GM23338 (cell line): ENCODE measurements around the gene FNDC8. TPM values are rescaled to one million over a fixed set of nuclear protein-coding genes. Genes with fewer than 3 reads are reported as not detected.

Source experiments
- ATAC-seq: fragments of 200-7000 bp; cut with Tn5 transposase; 3 replicates; pipeline ENCODE4 v1.9.1; 2020
- DNase-seq: peaks from one replicate; pipeline ENCODE4 v3.0.0-alpha.2; 2015; ENCODE audit warnings: low spot score
- H2AFZ ChIP-seq: fragments of 200-600 bp; sonication (generic); 2 replicates; pipeline ENCODE4 v1.8.0; 2016; ENCODE audit warnings: antibody characterized with exemption, mild to moderate bottlenecking, moderate library complexity
- H3F3A ChIP-seq: fragments of 200-600 bp; sonication (generic); replicated peaks from 2 replicates; pipeline ENCODE4 v1.8.0; 2017; ENCODE audit warnings: antibody characterized with exemption, mixed run types, low read depth
- H3K27ac ChIP-seq: fragments of 200-600 bp; sonication (generic); 2 replicates; pipeline ENCODE4 v1.6.1; 2016; ENCODE audit warnings: low read depth
- H3K27me3 ChIP-seq: fragments of 200-600 bp; sonication (generic); 2 replicates; pipeline ENCODE4 v1.8.0; 2016; ENCODE audit warnings: mild to moderate bottlenecking, mixed run types, moderate library complexity; ENCODE audit not compliant: insufficient read depth
- H3K36me3 ChIP-seq: fragments of 200-600 bp; sonication (generic); 2 replicates; pipeline ENCODE4 v1.8.0; 2016; ENCODE audit warnings: mild to moderate bottlenecking; ENCODE audit not compliant: insufficient read depth
- H3K4me1 ChIP-seq: fragments of 200-600 bp; sonication (generic); 2 replicates; pipeline ENCODE4 v1.8.0; 2016; ENCODE audit warnings: mild to moderate bottlenecking, moderate library complexity; ENCODE audit not compliant: insufficient read depth
- H3K4me2 ChIP-seq: fragments of 200-600 bp; sonication (generic); 2 replicates; pipeline ENCODE4 v1.7.1; 2017; ENCODE audit warnings: mixed run types
- H3K4me3 ChIP-seq: fragments of 200-600 bp; sonication (generic); 2 replicates; pipeline ENCODE4 v1.6.1; 2016; ENCODE audit warnings: mixed run types
- H3K79me2 ChIP-seq: fragments of 200-600 bp; sonication (generic); replicated peaks from 2 replicates; pipeline ENCODE4 v1.8.0; 2017; ENCODE audit warnings: mild to moderate bottlenecking; ENCODE audit not compliant: insufficient read depth
- H3K9me2 ChIP-seq: fragments of 200-600 bp; sonication (generic); 2 replicates; pipeline ENCODE4 v1.8.0; 2017; ENCODE audit not compliant: insufficient read depth
- H4K20me1 ChIP-seq: fragments of 200-600 bp; sonication (generic); replicated peaks from 2 replicates; pipeline ENCODE4 v1.8.0; 2017; ENCODE audit warnings: mild to moderate bottlenecking; ENCODE audit not compliant: insufficient read depth
- H3K27ac Mint-ChIP-seq: 2 replicates; pipeline ENCODE4 v1.8.0; 2020; ENCODE audit warnings: inconsistent platforms, mild to moderate bottlenecking, moderate library complexity, mixed read lengths
- H3K27me3 Mint-ChIP-seq: 3 replicates; pipeline ENCODE4 v1.8.0; 2022; ENCODE audit warnings: low read depth, mild to moderate bottlenecking, moderate library complexity, mixed read lengths, inconsistent platforms; ENCODE audit not compliant: insufficient read depth, poor library complexity
- H3K36me3 Mint-ChIP-seq: 3 replicates; pipeline ENCODE4 v1.8.0; 2021; ENCODE audit warnings: low read depth, mild to moderate bottlenecking, inconsistent platforms, moderate library complexity, mixed read lengths
- H3K4me1 Mint-ChIP-seq: 3 replicates; pipeline ENCODE4 v1.8.0; 2020; ENCODE audit warnings: mild to moderate bottlenecking, inconsistent platforms, mixed read lengths
- H3K4me3 Mint-ChIP-seq: 3 replicates; pipeline ENCODE4 v1.8.0; 2021; ENCODE audit warnings: moderate library complexity, mild to moderate bottlenecking, inconsistent platforms, mixed read lengths
- H3K9me3 Mint-ChIP-seq: 3 replicates; pipeline ENCODE4 v1.8.0; 2020; ENCODE audit warnings: moderate library complexity, mild to moderate bottlenecking, inconsistent platforms, mixed read lengths
- CTCF ChIP-seq, 2 experiments: fragments of 200-600 bp in 1 of 2; sonication (generic) in 1 of 2; conservative IDR thresholded peaks; 2 replicates each; pipeline versions ENCODE4 v1.5.1 to v1.6.1; 2016 to 2017; ENCODE audit warnings: antibody characterized with exemption in 2 of 2, low read depth in 2 of 2, mild to moderate bottlenecking in 2 of 2, moderate library complexity in 1 of 2
- ETS1 ChIP-seq: IDR thresholded peaks from 2 replicates; pipeline ENCODE4 v1.6.1; 2016; ENCODE audit warnings: antibody characterized with exemption
- EZH2 ChIP-seq: fragments of 200-600 bp; sonication (generic); IDR thresholded peaks from one replicate; pipeline ENCODE4 v1.8.0; 2017; ENCODE audit warnings: antibody characterized with exemption, mild to moderate bottlenecking, low read depth; ENCODE audit not compliant: unreplicated experiment
- EZH2phosphoT487 ChIP-seq: fragments of 200-600 bp; sonication (generic); IDR thresholded peaks from one replicate; pipeline ENCODE4 v1.8.1; 2018; ENCODE audit warnings: antibody characterized with exemption; ENCODE audit not compliant: unreplicated experiment
- JUNB ChIP-seq: IDR thresholded peaks from one replicate; pipeline ENCODE4 v1.6.1; 2016; ENCODE audit warnings: antibody characterized with exemption; ENCODE audit not compliant: unreplicated experiment
- POLR2AphosphoS5 ChIP-seq: IDR thresholded peaks from 2 replicates; pipeline ENCODE4 v1.6.1; 2016; ENCODE audit warnings: antibody characterized with exemption, low read depth
- REST ChIP-seq: IDR thresholded peaks from one replicate; pipeline ENCODE4 v1.6.1; 2018; ENCODE audit warnings: antibody characterized with exemption; ENCODE audit not compliant: unreplicated experiment
- STAT1 ChIP-seq: IDR thresholded peaks from one replicate; pipeline ENCODE4 v1.6.1; 2016; ENCODE audit warnings: antibody characterized with exemption; ENCODE audit not compliant: unreplicated experiment
- ZNF114 ChIP-seq: fragments of 250-450 bp; sonication (Bioruptor Pico); IDR thresholded peaks from 2 replicates; pipeline ENCODE4 v1.5.0; 2020; ENCODE audit warnings: mild to moderate bottlenecking, moderate library complexity
- ZNF331 ChIP-seq: fragments of 250-450 bp; sonication (Bioruptor Pico); IDR thresholded peaks from 2 replicates; pipeline ENCODE4 v1.5.0; 2020; ENCODE audit warnings: low read depth, mild to moderate bottlenecking, moderate library complexity
- ZNF462 ChIP-seq: fragments of 250-450 bp; sonication (Bioruptor Pico); IDR thresholded peaks from 2 replicates; pipeline ENCODE4 v1.5.0; 2020; ENCODE audit warnings: mild to moderate bottlenecking, moderate library complexity
- polyA plus RNA-seq: library from polyadenylated mRNA; unstranded; fragments of >200 nt; fragmentation: Nextera tagmentation; extraction: Ambion mirVana; gene quantifications from 2 replicates; pipeline ENCODE4 v1.2.1, GENCODE V29; 2016
- total RNA-seq: library from RNA; depleted of rRNA; stranded (reverse); fragments of >200 nt; shearing (Covaris generic); gene quantifications from 2 replicates; pipeline ENCODE4 v1.2.3, GENCODE V29; 2014

FNDC8 gene
- total and polyA plus RNA-seq, 2 experiments from 2014 or later = not detected

GRCh38 chr17:35174835-35175334 lies 53.5 kb downstream of the FNDC8 start (continued):
- no peak for TF ChIP-seq ZNF462 (CRISPR knock-in tag)

GRCh38 chr17:35175638-35176415 lies 54.4 kb downstream of the FNDC8 start:
- Histone ChIP-seq H3K4me3 (no peak overlapping the region), H3K79me2 (no peaks in the 10 kb centered on the region)
- no peak for ATAC-seq
- no peak for TF ChIP-seq JUNB
- no peak for TF ChIP-seq ETS1
- TF ChIP-seq ZNF331 (CRISPR knock-in tag) = no peak
- TF ChIP-seq ZNF114 (CRISPR knock-in tag) = no peak
- TF ChIP-seq REST = no peak
- no peak for TF ChIP-seq CTCF (conservative IDR thresholded peaks at IDR 0.05; ENCODE audit: low read depth in 2 of 2)
- no peak for TF ChIP-seq EZH2
- no peak for TF ChIP-seq EZH2phosphoT487
- TF ChIP-seq STAT1 = no peak
- TF ChIP-seq POLR2AphosphoS5 = no peak

More at GRCh38 chr17:35175638-35176415, 54.4 kb downstream of the FNDC8 start:
- peaks cover 9% of the 10 kb centered on the region for H3K27me3 Mint-ChIP-seq
- no peaks in the 10 kb centered on the region for H4K20me1 ChIP-seq
- H3K4me1 ChIP-seq = no peaks in the 10 kb centered on the region
- H3K9me2 ChIP-seq = no peaks in the 10 kb centered on the region
- no peaks in the 10 kb centered on the region for H3F3A ChIP-seq
- peaks cover 13% of the 10 kb centered on the region for H3K9me3 Mint-ChIP-seq
- H3K27me3 ChIP-seq = no peaks in the 10 kb centered on the region
- H3K36me3 Mint-ChIP-seq = no peaks in the 10 kb centered on the region
- no peak overlapping the region for H3K4me2 ChIP-seq
- H3K27ac ChIP-seq = no peak overlapping the region
- no peaks in the 10 kb centered on the region for H3K4me1 Mint-ChIP-seq
- no peak overlapping the region for H2AFZ ChIP-seq
- H3K4me3 Mint-ChIP-seq = no peak overlapping the region
- no peaks in the 10 kb centered on the region for H3K36me3 ChIP-seq
- DNase-seq = no peak
- no peak overlapping the region for H3K27ac Mint-ChIP-seq
